ENCODE data around the gene PLIN1.

Gene PLIN1

GRCh38 chr15:89653578-89653977 lies 25.6 kb downstream of the PLIN1 start:
- DNase-seq (ENCODE audit: low read depth) = no peak
- no peak overlapping the region for H3K4me3 ChIP-seq (ENCODE audit: low read depth, low read length)
- no peak for TF ChIP-seq CTCF (IDR thresholded peaks at IDR 0.05; ENCODE audit: control insufficient read depth, extremely low read depth, insufficient read depth)

GRCh38 chr15:89652666-89653065 lies 26.5 kb downstream of the PLIN1 start:
- no peak for DNase-seq (ENCODE audit: low read depth)
- no peak for TF ChIP-seq CTCF (IDR thresholded peaks at IDR 0.05; ENCODE audit: control insufficient read depth, extremely low read depth, insufficient read depth)
- H3K4me3 ChIP-seq (ENCODE audit: low read depth, low read length) = no peak overlapping the region

- no peak for DNase-seq (ENCODE audit: low read depth)
- TF ChIP-seq CTCF (IDR thresholded peaks at IDR 0.05; ENCODE audit: control insufficient read depth, extremely low read depth, insufficient read depth) = no peak
- no peak overlapping the region for H3K4me3 ChIP-seq (ENCODE audit: low read depth, low read length)
These were observed 27.0 kb downstream of the PLIN1 start for GRCh38 chr15:89652131-89652530.

GRCh38 chr15:89649716-89650115 lies 29.5 kb downstream of the PLIN1 start:
- no peak overlapping the region for H3K4me3 ChIP-seq (ENCODE audit: low read depth, low read length)
- no peak for DNase-seq (ENCODE audit: low read depth)
- no peak for TF ChIP-seq CTCF (IDR thresholded peaks at IDR 0.05; ENCODE audit: control insufficient read depth, extremely low read depth, insufficient read depth)

- H3K4me3 ChIP-seq (ENCODE audit: low read depth, low read length) = no peak overlapping the region
- TF ChIP-seq CTCF (IDR thresholded peaks at IDR 0.05; ENCODE audit: control insufficient read depth, extremely low read depth, insufficient read depth) = no peak
- no peak for DNase-seq (ENCODE audit: low read depth)
These were observed 30.0 kb downstream of the PLIN1 start for GRCh38 chr15:89649013-89649625.

GRCh38 chr15:89648106-89649012 lies 30.8 kb downstream of the PLIN1 start:
- TF ChIP-seq CTCF (IDR thresholded peaks at IDR 0.05; ENCODE audit: control insufficient read depth, extremely low read depth, insufficient read depth) = no peak
- no peak overlapping the region for H3K4me3 ChIP-seq (ENCODE audit: low read depth, low read length)
- no peak for DNase-seq (ENCODE audit: low read depth)
